ENCODE results near the gene DDX17. TPM values are rescaled to one million over a fixed set of nuclear protein-coding genes. Genes with fewer than 3 reads are reported as not detected.

DDX17 gene
- total and polyA plus RNA-seq, 9 of the 15 experiments (the other 6 are each of a cell fraction or from before 2014, with no cell fraction given): 17.6 to 421 (median 189) TPM

GRCh38 chr22:38467904-38468442 is 38.1 kb downstream of the DDX17 start, which contains the start of gene KDELR3 (continued):
- TF ChIP-seq, protein P1, sequence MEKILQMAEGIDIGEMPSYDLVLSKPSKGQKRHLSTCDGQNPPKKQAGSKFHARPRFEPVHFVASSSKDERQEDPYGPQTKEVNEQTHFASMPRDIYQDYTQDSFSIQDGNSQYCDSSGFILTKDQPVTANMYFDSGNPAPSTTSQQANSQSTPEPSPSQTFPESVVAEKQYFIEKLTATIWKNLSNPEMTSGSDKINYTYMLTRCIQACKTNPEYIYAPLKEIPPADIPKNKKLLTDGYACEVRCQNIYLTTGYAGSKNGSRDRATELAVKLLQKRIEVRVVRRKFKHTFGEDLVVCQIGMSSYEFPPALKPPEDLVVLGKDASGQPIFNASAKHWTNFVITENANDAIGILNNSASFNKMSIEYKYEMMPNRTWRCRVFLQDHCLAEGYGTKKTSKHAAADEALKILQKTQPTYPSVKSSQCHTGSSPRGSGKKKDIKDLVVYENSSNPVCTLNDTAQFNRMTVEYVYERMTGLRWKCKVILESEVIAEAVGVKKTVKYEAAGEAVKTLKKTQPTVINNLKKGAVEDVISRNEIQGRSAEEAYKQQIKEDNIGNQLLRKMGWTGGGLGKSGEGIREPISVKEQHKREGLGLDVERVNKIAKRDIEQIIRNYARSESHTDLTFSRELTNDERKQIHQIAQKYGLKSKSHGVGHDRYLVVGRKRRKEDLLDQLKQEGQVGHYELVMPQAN (IDR thresholded peaks at IDR 0.05; ENCODE audit: borderline replicate concordance): no peak
- peak; percentile 65 for TF ChIP-seq POLR2A (conservative IDR thresholded peaks at IDR 0.05)
- TF ChIP-seq, protein P2, sequence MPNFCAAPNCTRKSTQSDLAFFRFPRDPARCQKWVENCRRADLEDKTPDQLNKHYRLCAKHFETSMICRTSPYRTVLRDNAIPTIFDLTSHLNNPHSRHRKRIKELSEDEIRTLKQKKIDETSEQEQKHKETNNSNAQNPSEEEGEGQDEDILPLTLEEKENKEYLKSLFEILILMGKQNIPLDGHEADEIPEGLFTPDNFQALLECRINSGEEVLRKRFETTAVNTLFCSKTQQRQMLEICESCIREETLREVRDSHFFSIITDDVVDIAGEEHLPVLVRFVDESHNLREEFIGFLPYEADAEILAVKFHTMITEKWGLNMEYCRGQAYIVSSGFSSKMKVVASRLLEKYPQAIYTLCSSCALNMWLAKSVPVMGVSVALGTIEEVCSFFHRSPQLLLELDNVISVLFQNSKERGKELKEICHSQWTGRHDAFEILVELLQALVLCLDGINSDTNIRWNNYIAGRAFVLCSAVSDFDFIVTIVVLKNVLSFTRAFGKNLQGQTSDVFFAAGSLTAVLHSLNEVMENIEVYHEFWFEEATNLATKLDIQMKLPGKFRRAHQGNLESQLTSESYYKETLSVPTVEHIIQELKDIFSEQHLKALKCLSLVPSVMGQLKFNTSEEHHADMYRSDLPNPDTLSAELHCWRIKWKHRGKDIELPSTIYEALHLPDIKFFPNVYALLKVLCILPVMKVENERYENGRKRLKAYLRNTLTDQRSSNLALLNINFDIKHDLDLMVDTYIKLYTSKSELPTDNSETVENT (CRISPR knock-in tag; IDR thresholded peaks at IDR 0.05): no peak
- TF ChIP-seq HES1 (IDR thresholded peaks at IDR 0.05; ENCODE audit: low read depth): no peak
- no peak for TF ChIP-seq ZNF551 (CRISPR knock-in tag; IDR thresholded peaks at IDR 0.05)
- TF ChIP-seq SMC3 (conservative IDR thresholded peaks at IDR 0.05; ENCODE audit: insufficient read depth, low read depth, low read length): no peak
- TF ChIP-seq POLR2G (IDR thresholded peaks at IDR 0.05; ENCODE audit: low read depth, low read length): peak; percentile 88
- TF ChIP-seq, protein P3, sequence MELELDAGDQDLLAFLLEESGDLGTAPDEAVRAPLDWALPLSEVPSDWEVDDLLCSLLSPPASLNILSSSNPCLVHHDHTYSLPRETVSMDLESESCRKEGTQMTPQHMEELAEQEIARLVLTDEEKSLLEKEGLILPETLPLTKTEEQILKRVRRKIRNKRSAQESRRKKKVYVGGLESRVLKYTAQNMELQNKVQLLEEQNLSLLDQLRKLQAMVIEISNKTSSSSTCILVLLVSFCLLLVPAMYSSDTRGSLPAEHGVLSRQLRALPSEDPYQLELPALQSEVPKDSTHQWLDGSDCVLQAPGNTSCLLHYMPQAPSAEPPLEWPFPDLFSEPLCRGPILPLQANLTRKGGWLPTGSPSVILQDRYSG (tag; conservative IDR thresholded peaks at IDR 0.05; ENCODE audit: low read depth): no peak
- TF ChIP-seq ZNF41 (CRISPR knock-in tag; conservative IDR thresholded peaks at IDR 0.05): no peak
- TF ChIP-seq, protein P4, sequence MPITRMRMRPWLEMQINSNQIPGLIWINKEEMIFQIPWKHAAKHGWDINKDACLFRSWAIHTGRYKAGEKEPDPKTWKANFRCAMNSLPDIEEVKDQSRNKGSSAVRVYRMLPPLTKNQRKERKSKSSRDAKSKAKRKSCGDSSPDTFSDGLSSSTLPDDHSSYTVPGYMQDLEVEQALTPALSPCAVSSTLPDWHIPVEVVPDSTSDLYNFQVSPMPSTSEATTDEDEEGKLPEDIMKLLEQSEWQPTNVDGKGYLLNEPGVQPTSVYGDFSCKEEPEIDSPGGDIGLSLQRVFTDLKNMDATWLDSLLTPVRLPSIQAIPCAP (CRISPR knock-in tag; IDR thresholded peaks at IDR 0.05; ENCODE audit: borderline replicate concordance): no peak
- peak; percentile 57; the same call in 1 of the 2 replicates for TF ChIP-seq SUPT5H (IDR thresholded peaks at IDR 0.05)
- no peak for TF ChIP-seq PBX2 (CRISPR knock-in tag; IDR thresholded peaks at IDR 0.05; ENCODE audit: low read depth)
- no peak for TF ChIP-seq PBX2 (tag; conservative IDR thresholded peaks at IDR 0.05; ENCODE audit: low read depth)
- TF ChIP-seq ZNF778 (CRISPR knock-in tag; IDR thresholded peaks at IDR 0.05): no peak
- no peak for TF ChIP-seq ESRRB (CRISPR knock-in tag; IDR thresholded peaks at IDR 0.05; ENCODE audit: borderline replicate concordance)
- no peak for TF ChIP-seq MED1 (CRISPR knock-in tag; IDR thresholded peaks at IDR 0.05; ENCODE audit: borderline replicate concordance)
- peak; percentile 88 for TF ChIP-seq L3MBTL2 (IDR thresholded peaks at IDR 0.05)
- peak; percentile 28 for TF ChIP-seq CCNT2 (IDR thresholded peaks at IDR 0.05; ENCODE audit: borderline replicate concordance, extremely low read depth, insufficient read length, low read depth, low read length)
- TF ChIP-seq EWSR1 (IDR thresholded peaks at IDR 0.05; ENCODE audit: borderline replicate concordance, low read depth, partially characterized antibody): no peak
